ENCODE results near the gene RASSF8. TPM values are rescaled to one million over a fixed set of nuclear protein-coding genes. Genes with fewer than 3 reads are reported as not detected.
A peak's percentile ranks its signal among the peaks of the same experiment; 100 is the strongest.

RASSF8 gene
- total RNA-seq, 1 donor from 2014 or later, result 54.6 TPM

DNA sequence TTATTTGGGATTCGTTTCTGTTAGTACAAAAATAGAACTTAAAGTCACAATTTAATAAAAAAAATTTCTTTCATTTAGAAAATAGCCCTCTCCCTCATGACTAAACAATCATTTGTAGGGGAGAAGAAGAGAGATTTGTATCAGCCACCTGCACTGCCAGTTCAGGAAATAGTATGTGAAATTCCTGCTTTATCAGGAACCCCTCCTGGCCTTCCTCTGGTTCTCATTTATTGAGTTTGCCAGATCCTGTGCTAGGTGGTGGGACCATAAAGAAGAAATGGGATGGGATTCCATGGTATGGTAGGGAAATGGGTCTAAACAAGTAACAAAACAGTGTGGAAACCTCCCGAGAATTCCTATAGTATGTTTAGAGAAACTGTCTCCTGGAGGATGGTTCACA, 30.0 kb downstream of the RASSF8 start:
- Mint-ChIP-seq H3K9me3 (ENCODE audit: low read depth) (no peaks in the 10 kb centered on the region), H3K4me1 (ENCODE audit: low read depth) (peaks cover 22% of the 10 kb centered on the region), H3K27me3 (ENCODE audit: low read depth) (no peaks in the 10 kb centered on the region), H3K36me3 (ENCODE audit: low read depth) (no peaks in the 10 kb centered on the region), H3K27ac (ENCODE audit: unreplicated experiment) (no peak overlapping the region), H3K4me3 (ENCODE audit: unreplicated experiment) (no peak overlapping the region)
- no peak for DNase-seq (ENCODE audit: low spot score)
- TF ChIP-seq, protein P1, sequence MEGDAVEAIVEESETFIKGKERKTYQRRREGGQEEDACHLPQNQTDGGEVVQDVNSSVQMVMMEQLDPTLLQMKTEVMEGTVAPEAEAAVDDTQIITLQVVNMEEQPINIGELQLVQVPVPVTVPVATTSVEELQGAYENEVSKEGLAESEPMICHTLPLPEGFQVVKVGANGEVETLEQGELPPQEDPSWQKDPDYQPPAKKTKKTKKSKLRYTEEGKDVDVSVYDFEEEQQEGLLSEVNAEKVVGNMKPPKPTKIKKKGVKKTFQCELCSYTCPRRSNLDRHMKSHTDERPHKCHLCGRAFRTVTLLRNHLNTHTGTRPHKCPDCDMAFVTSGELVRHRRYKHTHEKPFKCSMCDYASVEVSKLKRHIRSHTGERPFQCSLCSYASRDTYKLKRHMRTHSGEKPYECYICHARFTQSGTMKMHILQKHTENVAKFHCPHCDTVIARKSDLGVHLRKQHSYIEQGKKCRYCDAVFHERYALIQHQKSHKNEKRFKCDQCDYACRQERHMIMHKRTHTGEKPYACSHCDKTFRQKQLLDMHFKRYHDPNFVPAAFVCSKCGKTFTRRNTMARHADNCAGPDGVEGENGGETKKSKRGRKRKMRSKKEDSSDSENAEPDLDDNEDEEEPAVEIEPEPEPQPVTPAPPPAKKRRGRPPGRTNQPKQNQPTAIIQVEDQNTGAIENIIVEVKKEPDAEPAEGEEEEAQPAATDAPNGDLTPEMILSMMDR (IDR thresholded peaks at IDR 0.05), result no peak

DNA sequence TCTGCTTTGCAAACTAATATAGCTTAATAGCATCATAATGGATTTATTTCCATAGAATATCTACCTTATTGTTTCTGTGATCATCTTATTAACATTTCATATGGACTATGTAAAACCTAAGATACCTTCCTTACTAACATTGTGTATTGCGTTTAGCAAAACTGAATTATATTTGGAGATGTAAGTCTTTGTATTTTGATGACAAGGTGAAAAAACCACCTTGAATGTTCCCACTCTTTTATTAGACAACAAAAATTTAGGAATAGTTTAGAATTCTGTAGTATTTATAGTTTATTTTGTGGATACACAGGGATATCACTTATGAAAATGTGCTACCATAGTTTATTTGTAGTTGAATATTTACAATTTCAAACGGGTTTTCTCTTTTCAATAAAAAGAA, 32.0 kb downstream of the RASSF8 start:
- TF ChIP-seq, protein P1 (IDR thresholded peaks at IDR 0.05), result no peak
- Mint-ChIP-seq H3K36me3 (ENCODE audit: low read depth) (no peaks in the 10 kb centered on the region), H3K9me3 (ENCODE audit: low read depth) (no peaks in the 10 kb centered on the region), H3K4me3 (ENCODE audit: unreplicated experiment) (no peak overlapping the region), H3K27me3 (ENCODE audit: low read depth) (no peaks in the 10 kb centered on the region), H3K4me1 (ENCODE audit: low read depth) (peaks cover 40% of the 10 kb centered on the region), H3K27ac (ENCODE audit: unreplicated experiment) (no peak overlapping the region)
- no peak for DNase-seq (ENCODE audit: low spot score)

DNA sequence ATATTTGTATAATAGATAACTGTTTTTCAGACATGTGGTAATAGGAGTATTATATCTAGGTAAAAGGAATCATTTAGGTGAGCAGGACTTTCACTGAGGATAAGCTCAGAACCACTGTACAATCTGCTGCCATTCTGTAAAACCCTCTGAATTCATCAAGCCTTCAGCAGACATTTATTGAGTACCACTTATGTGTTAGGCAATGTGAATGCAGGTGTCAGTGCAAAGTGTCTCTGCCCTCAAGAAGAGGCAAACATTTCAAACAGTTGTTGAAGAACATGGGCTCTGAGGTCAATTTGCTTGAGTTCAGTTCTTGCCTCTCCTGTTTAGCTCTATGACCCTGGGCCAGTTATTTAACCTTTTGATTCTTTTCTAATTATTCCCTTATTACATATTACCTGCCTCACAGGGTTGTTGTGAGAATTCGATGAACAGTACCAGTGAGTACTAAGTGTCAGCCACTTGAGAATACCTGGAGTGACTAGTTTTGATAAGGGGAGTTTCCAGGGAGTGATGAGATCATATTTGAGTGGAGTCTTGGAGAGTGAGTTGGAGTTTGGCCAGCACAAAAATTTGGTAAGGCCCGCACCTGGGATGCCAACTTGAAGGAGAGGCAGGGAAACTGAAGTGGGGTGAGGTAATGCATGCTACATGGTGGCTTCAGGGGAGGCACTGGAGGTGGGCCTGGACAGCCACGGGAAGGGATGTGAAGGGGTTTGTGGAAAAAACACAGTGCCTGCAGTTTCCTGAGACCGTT, 33.7 kb downstream of the RASSF8 start:
- Mint-ChIP-seq H3K36me3 (ENCODE audit: low read depth) (no peaks in the 10 kb centered on the region), H3K27me3 (ENCODE audit: low read depth) (no peaks in the 10 kb centered on the region), H3K9me3 (ENCODE audit: low read depth) (no peaks in the 10 kb centered on the region), H3K4me1 (ENCODE audit: low read depth) (peaks cover 51% of the 10 kb centered on the region), H3K4me3 (ENCODE audit: unreplicated experiment) (no peak overlapping the region), H3K27ac (ENCODE audit: unreplicated experiment) (no peak overlapping the region)
- no peak for DNase-seq (ENCODE audit: low spot score)
- TF ChIP-seq, protein P1 (IDR thresholded peaks at IDR 0.05), result no peak

DNA sequence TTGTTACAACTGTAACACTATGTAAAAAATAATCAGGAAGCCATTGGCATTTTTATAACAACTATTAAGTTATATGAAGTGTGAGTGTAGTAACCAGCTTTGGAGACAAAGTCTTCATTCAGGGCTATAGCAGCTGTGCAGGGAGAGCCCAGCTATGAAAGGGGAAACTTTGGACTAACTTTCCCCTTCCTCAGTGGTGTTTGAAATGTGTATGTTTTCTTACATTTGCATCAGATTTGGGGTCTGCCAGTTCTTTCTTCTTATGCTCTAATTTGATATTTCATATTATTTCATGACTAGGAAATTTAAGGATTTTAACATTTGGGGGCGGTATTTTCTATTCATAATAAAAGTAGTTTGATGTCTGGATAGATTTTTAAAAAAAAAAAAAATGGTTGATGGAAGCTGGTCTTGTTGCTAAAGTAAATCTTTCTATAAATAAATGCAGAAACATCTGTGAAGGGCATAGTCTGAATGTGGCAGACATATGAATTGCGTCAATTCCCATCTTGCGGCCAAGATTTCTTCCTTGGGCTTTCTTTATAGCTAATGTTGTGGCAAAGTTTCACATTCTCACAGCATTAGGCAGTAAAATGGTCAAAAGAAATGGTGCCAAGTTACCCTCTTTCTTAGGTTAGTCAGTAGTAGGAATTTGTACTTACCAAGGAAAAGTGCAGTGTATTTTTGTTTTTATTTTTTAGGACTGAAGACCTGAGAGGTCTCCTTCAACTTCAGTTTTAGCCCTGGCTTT, 35.6 kb downstream of the RASSF8 start:
- no peaks in the 10 kb centered on the region for H3K9me3 Mint-ChIP-seq (ENCODE audit: low read depth)
- H3K36me3 Mint-ChIP-seq (ENCODE audit: low read depth), result no peaks in the 10 kb centered on the region
- peak overlapping the region; percentile 20 for H3K4me3 Mint-ChIP-seq (ENCODE audit: unreplicated experiment)
- H3K4me1 Mint-ChIP-seq (ENCODE audit: low read depth), result peaks cover 57% of the 10 kb centered on the region
- DNase-seq (ENCODE audit: low spot score), result no peak
- no peaks in the 10 kb centered on the region for H3K27me3 Mint-ChIP-seq (ENCODE audit: low read depth)
- H3K27ac Mint-ChIP-seq (ENCODE audit: unreplicated experiment), result peak overlapping the region; percentile 79
- TF ChIP-seq, protein P1 (IDR thresholded peaks at IDR 0.05), result no peak

DNA sequence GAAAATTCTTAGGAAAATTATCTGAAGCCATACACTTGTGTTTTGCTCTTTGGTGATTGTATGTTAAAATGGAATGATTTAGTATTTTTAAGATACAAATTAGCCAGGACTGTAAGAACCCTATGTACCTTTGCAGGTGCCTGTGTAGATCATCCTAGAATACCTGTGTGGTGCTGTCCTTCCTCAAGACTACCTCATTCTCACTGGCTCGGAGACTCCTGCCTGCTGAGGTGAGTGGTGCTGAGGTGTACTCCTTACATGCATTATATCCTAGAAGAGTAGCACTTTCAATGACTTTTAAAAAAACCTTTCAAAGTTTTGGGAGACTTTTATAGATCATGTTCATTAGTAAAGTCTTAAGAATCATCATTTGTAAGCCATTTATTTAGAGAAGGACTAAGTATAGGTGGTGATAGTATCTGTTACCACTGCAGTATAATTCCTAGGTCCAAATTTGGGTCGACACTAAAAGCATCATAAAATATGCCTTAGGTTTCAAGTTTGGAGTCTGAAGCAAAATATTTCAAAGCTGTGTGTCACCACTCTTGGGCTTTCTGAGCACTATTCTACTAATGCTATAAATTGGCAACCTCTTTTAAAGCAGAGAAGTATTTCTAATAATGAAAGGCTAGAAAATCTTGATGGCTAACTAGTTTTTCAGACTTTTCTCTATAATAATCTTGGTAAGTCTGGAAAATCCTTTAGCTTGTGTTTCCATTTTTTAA, 36.6 kb downstream of the RASSF8 start:
- TF ChIP-seq, protein P1 (IDR thresholded peaks at IDR 0.05), result no peak
- Mint-ChIP-seq H3K4me3 (ENCODE audit: unreplicated experiment) (no peak overlapping the region), H3K27ac (ENCODE audit: unreplicated experiment) (peak overlapping the region; percentile 79), H3K9me3 (ENCODE audit: low read depth) (no peaks in the 10 kb centered on the region), H3K27me3 (ENCODE audit: low read depth) (no peaks in the 10 kb centered on the region), H3K36me3 (ENCODE audit: low read depth) (no peaks in the 10 kb centered on the region), H3K4me1 (ENCODE audit: low read depth) (peaks cover 55% of the 10 kb centered on the region)
- no peak for DNase-seq (ENCODE audit: low spot score)

Measured in chondrocyte (in vitro differentiated cells).